Brain microvascular endothelial cell (primary cell): Measurements from ENCODE around the gene GYS2.
A peak's percentile ranks its signal among the peaks of the same experiment; 100 is the strongest.

ENCODE experiments used
- DNase-seq: peaks from one replicate; pipeline ENCODE4 v3.0.0-alpha.2; 2020
- H3K27ac ChIP-seq: fragments of 250-450 bp; sonication (Bioruptor Pico); 2 replicates; pipeline ENCODE4 v1.5.1; 2020; ENCODE audit warnings: mild to moderate bottlenecking, moderate library complexity
- H3K27me3 ChIP-seq: fragments of 250-450 bp; sonication (Bioruptor Pico); replicated peaks from 2 replicates; pipeline ENCODE4 v1.5.1; 2020; ENCODE audit warnings: mild to moderate bottlenecking
- H3K36me3 ChIP-seq: fragments of 250-450 bp; sonication (Bioruptor Pico); replicated peaks from 2 replicates; pipeline ENCODE4 v1.5.1; 2020; ENCODE audit warnings: mild to moderate bottlenecking
- H3K4me3 ChIP-seq: 2 replicates; pipeline ENCODE4 v1.5.1; 2011; ENCODE audit warnings: low read depth, mild to moderate bottlenecking, control low read depth, low read length, moderate library complexity
- CTCF ChIP-seq: IDR thresholded peaks from 2 replicates; pipeline ENCODE4 v1.5.1; 2011; ENCODE audit warnings: low read depth, mild to moderate bottlenecking, moderate library complexity, low read length, control low read depth, inconsistent platforms; ENCODE audit errors: missing control alignments
- in situ Hi-C: cut with HindIII; loops from 2 replicates; pipeline ENCODE4 v1.10.0; 2017; ENCODE audit warnings: low sequenced_read_pairs, low pct_ligation_motif_present

GYS2 gene

GRCh38 chr12:21509768-21510167, 94.9 kb downstream of the GYS2 start:
- no peak for TF ChIP-seq CTCF
- no peak for DNase-seq
- in situ Hi-C loops, result no loop called here
- Histone ChIP-seq H3K36me3 (peaks cover 38% of the 10 kb centered on the region), H3K27ac (no peak overlapping the region), H3K27me3 (no peaks in the 10 kb centered on the region), H3K4me3 (no peak overlapping the region)

GRCh38 chr12:21507849-21508248, 96.8 kb downstream of the GYS2 start:
- Histone ChIP-seq H3K36me3 (peaks cover 23% of the 10 kb centered on the region), H3K27ac (no peak overlapping the region), H3K4me3 (no peak overlapping the region), H3K27me3 (no peaks in the 10 kb centered on the region)
- TF ChIP-seq CTCF, result no peak
- in situ Hi-C loops, result no loop called here
- DNase-seq, result no peak

GRCh38 chr12:21505888-21506287, 98.8 kb downstream of the GYS2 start:
- no peak for TF ChIP-seq CTCF
- in situ Hi-C loops, result no loop called here
- DNase-seq, result no peak
- Histone ChIP-seq H3K27ac (no peak overlapping the region), H3K4me3 (no peak overlapping the region), H3K27me3 (no peaks in the 10 kb centered on the region), H3K36me3 (peaks cover 24% of the 10 kb centered on the region)

GRCh38 chr12:21502872-21503271, 101.8 kb downstream of the GYS2 start:
- in situ Hi-C loops, result no loop called here
- Histone ChIP-seq H3K36me3 (peaks cover 20% of the 10 kb centered on the region), H3K27ac (no peak overlapping the region), H3K27me3 (no peaks in the 10 kb centered on the region), H3K4me3 (peak overlapping the region; percentile 98)
- TF ChIP-seq CTCF, result no peak
- DNase-seq, result no peak

- in situ Hi-C loops, result no loop called here
- Histone ChIP-seq H3K27me3 (no peaks in the 10 kb centered on the region), H3K4me3 (peak overlapping the region; percentile 98), H3K36me3 (peaks cover 23% of the 10 kb centered on the region), H3K27ac (peak overlapping the region; percentile 100)
- peak; percentile 34 for DNase-seq
- no peak for TF ChIP-seq CTCF
Observed at GRCh38 chr12:21502164-21502496, 102.5 kb downstream of the GYS2 start.
